ENCODE data around the gene R3HDM4.

- TF ChIP-seq CTCF (conservative IDR thresholded peaks at IDR 0.05; ENCODE audit: low read length) (no peak), EZH2phosphoT487 (IDR thresholded peaks at IDR 0.05; ENCODE audit: borderline replicate concordance) (no peak)
Measured at GRCh38 chr19:887599-887998, 25.4 kb downstream of the R3HDM4 start.

All from Loucy (cell line).